ENCODE data around the gene MACROD2.

DNA sequence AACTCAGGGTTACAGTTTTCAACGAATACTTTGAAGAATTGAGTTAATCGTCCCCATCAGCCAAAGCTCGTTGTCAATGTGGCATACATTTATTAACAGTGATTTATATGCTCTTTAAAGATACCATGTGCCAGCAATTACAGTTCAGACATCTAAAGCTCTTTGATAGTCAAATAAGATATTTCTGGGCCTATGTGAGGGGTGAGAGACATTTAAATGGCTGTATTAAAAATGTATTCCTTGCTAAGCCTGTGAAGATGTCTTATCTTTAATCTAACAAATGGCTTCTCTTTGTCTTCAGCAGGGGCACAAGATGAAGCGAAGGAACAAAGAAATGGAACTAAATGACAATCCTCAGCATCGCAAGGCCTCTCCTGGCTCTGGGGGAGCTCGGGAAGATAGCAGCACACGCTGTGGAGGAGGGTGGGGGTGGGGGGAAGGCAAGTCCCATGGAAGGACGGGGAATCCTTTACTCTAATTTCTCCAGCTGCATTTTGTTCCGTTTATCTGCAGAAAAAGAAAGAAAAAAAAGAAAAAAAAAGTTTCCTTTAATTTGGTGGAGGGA is 2054.3 kb downstream of the MACROD2 start:
- TF ChIP-seq, protein P1, sequence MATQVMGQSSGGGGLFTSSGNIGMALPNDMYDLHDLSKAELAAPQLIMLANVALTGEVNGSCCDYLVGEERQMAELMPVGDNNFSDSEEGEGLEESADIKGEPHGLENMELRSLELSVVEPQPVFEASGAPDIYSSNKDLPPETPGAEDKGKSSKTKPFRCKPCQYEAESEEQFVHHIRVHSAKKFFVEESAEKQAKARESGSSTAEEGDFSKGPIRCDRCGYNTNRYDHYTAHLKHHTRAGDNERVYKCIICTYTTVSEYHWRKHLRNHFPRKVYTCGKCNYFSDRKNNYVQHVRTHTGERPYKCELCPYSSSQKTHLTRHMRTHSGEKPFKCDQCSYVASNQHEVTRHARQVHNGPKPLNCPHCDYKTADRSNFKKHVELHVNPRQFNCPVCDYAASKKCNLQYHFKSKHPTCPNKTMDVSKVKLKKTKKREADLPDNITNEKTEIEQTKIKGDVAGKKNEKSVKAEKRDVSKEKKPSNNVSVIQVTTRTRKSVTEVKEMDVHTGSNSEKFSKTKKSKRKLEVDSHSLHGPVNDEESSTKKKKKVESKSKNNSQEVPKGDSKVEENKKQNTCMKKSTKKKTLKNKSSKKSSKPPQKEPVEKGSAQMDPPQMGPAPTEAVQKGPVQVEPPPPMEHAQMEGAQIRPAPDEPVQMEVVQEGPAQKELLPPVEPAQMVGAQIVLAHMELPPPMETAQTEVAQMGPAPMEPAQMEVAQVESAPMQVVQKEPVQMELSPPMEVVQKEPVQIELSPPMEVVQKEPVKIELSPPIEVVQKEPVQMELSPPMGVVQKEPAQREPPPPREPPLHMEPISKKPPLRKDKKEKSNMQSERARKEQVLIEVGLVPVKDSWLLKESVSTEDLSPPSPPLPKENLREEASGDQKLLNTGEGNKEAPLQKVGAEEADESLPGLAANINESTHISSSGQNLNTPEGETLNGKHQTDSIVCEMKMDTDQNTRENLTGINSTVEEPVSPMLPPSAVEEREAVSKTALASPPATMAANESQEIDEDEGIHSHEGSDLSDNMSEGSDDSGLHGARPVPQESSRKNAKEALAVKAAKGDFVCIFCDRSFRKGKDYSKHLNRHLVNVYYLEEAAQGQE (IDR thresholded peaks at IDR 0.05; ENCODE audit: insufficient read depth in 1 of 2, low read depth in 2 of 2, low read length in 2 of 2) = no peak
- TF ChIP-seq POLR2AphosphoS5 (IDR thresholded peaks at IDR 0.05; ENCODE audit: low read depth, low read length) = no peak
- TF ChIP-seq SIN3A (IDR thresholded peaks at IDR 0.05; ENCODE audit: borderline replicate concordance, insufficient read depth, low read length) = no peak
- no peak for TF ChIP-seq TAF1 (IDR thresholded peaks at IDR 0.05; ENCODE audit: borderline replicate concordance, insufficient read depth, low read length)
- TF ChIP-seq FOXP2 (optimal IDR thresholded peaks at IDR 0.05; ENCODE audit: borderline replicate concordance, extremely low read depth, extremely low read length, insufficient read depth) = no peak
